ENCODE results near the gene CFAP54.

- TF ChIP-seq CTCF (conservative IDR thresholded peaks at IDR 0.05 in 1 of 2, IDR thresholded peaks at IDR 0.05 in 1 of 2; ENCODE audit: extremely low read depth in 1 of 2, insufficient read depth in 1 of 2, low read depth in 1 of 2, low read length in 2 of 2) (no peak), EZH2 (IDR thresholded peaks at IDR 0.05; ENCODE audit: borderline replicate concordance, low read length) (no peak)
Observed at GRCh38 chr12:96912943-96913342, 423.6 kb downstream of the CFAP54 start.

Data from mammary epithelial cell (primary cell).